Hepatocyte (in vitro differentiated cells): ENCODE results near the gene ERGIC1.

Source experiments
- CTCF ChIP-seq: fragments of 200-600 bp; sonication (generic); IDR thresholded peaks from 2 replicates; pipeline ENCODE4 v1.5.1; 2016; ENCODE audit warnings: antibody characterized with exemption, mild to moderate bottlenecking; ENCODE audit not compliant: poor library complexity
- EZH2 ChIP-seq: fragments of 200-600 bp; sonication (generic); IDR thresholded peaks from 2 replicates; pipeline ENCODE4 v1.6.1; 2016; ENCODE audit warnings: antibody characterized with exemption, mild to moderate bottlenecking, borderline replicate concordance
- EZH2phosphoT487 ChIP-seq: fragments of 200-600 bp; sonication (generic); IDR thresholded peaks from one replicate; pipeline ENCODE4 v1.6.1; 2018; ENCODE audit warnings: antibody characterized with exemption, mild to moderate bottlenecking, low read depth, moderate library complexity; ENCODE audit not compliant: unreplicated experiment, severe bottlenecking

- no peak for TF ChIP-seq CTCF
- TF ChIP-seq EZH2 = no peak
- no peak for TF ChIP-seq EZH2phosphoT487
Observed at GRCh38 chr5:172907657-172908056, 73.6 kb downstream of the ERGIC1 start.
